Mucosa of rectum (tissue), 2 donors: ENCODE results near the gene PDGFA.
A peak's percentile ranks its signal among the peaks of the same experiment; 100 is the strongest.

ENCODE experiments used
- H3K27ac ChIP-seq, 2 donors: one replicate each; pipeline ENCODE4 v1.7.0; 2013; ENCODE audit warnings: inconsistent platforms in 2 of 2, low read depth in 2 of 2, low read length in 2 of 2
- H3K27me3 ChIP-seq, 2 donors: one replicate each; pipeline ENCODE4 v1.7.0; 2013; ENCODE audit warnings: low read length in 2 of 2; ENCODE audit not compliant: control insufficient read depth in 2 of 2, insufficient read depth in 2 of 2
- H3K36me3 ChIP-seq, 2 donors: one replicate each; pipeline ENCODE4 v1.7.0; 2013; ENCODE audit warnings: low read length in 2 of 2; ENCODE audit not compliant: control insufficient read depth in 2 of 2, insufficient read depth in 2 of 2
- H3K4me1 ChIP-seq, 2 donors: one replicate each; pipeline ENCODE4 v1.7.0; 2013; ENCODE audit warnings: low read length in 2 of 2, mild to moderate bottlenecking in 1 of 2; ENCODE audit not compliant: control insufficient read depth in 2 of 2, insufficient read depth in 2 of 2
- H3K4me3 ChIP-seq, 2 donors: one replicate each; pipeline ENCODE4 v1.7.0; 2013; ENCODE audit warnings: low read length in 2 of 2
- H3K9ac ChIP-seq, 2 donors: one replicate each; pipeline ENCODE4 v1.7.0; 2013; ENCODE audit warnings: low read length in 2 of 2, low read depth in 1 of 2, mild to moderate bottlenecking in 1 of 2
- H3K9me3 ChIP-seq, 2 donors: one replicate each; pipeline ENCODE4 v1.7.0; 2013; ENCODE audit warnings: low read length in 2 of 2; ENCODE audit not compliant: control insufficient read depth in 2 of 2
- donor health status: healthy.
- donor health status: Normal muscosa, but diverticular disease.

PDGFA gene

GRCh38 chr7:504221-505111 is 15.2 kb downstream of the PDGFA start:
- Histone ChIP-seq H3K27ac (peak overlapping the region; percentile 95), H3K36me3 (peaks cover 13 to 24% of the 10 kb centered on the region in 2 donors), H3K4me3 (no peak overlapping the region), H3K9me3 (no peaks in the 10 kb centered on the region), H3K9ac (peak overlapping the region; percentile 69 to 78), H3K27me3 (no peaks in the 10 kb centered on the region), H3K4me1 (peaks cover 38 to 41% of the 10 kb centered on the region in 2 donors)

- peak overlapping the region; percentile 21 to 26 for H3K4me3 ChIP-seq
- H3K27ac ChIP-seq = peak overlapping the region; percentile 95
- no peaks in the 10 kb centered on the region for H3K27me3 ChIP-seq
- H3K9me3 ChIP-seq = no peaks in the 10 kb centered on the region
- peaks cover 21 to 28% of the 10 kb centered on the region in 2 donors for H3K36me3 ChIP-seq
- peaks cover 38 to 41% of the 10 kb centered on the region in 2 donors for H3K4me1 ChIP-seq
- peak overlapping the region; percentile 69 to 78 for H3K9ac ChIP-seq
These were observed 16.0 kb downstream of the PDGFA start for GRCh38 chr7:503575-504111.

- Histone ChIP-seq H3K9ac (peak overlapping the region; percentile 52 to 57), H3K27me3 (no peaks in the 10 kb centered on the region), H3K36me3 (peaks cover 25 to 33% of the 10 kb centered on the region in 2 donors), H3K27ac (peak overlapping the region; percentile 95), H3K4me3 (no peak overlapping the region), H3K4me1 (peaks cover 38 to 41% of the 10 kb centered on the region in 2 donors), H3K9me3 (no peaks in the 10 kb centered on the region)
These were observed 17.4 kb downstream of the PDGFA start for GRCh38 chr7:502296-502695.

- Histone ChIP-seq H3K27ac (no peak overlapping the region), H3K27me3 (no peaks in the 10 kb centered on the region), H3K9ac (no peak overlapping the region), H3K4me3 (no peak overlapping the region), H3K9me3 (no peaks in the 10 kb centered on the region), H3K36me3 (peaks cover 31 to 35% of the 10 kb centered on the region in 2 donors), H3K4me1 (peaks cover 38 to 40% of the 10 kb centered on the region in 2 donors)
These were observed 18.1 kb downstream of the PDGFA start for GRCh38 chr7:501526-501925.

GRCh38 chr7:500521-501420 is 18.9 kb downstream of the PDGFA start:
- Histone ChIP-seq H3K9ac (no peak overlapping the region), H3K9me3 (no peaks in the 10 kb centered on the region), H3K4me3 (no peak overlapping the region), H3K36me3 (peaks cover 32 to 35% of the 10 kb centered on the region in 2 donors), H3K27me3 (no peaks in the 10 kb centered on the region), H3K4me1 (peaks cover 35 to 38% of the 10 kb centered on the region in 2 donors), H3K27ac (no peak overlapping the region)

DNA sequence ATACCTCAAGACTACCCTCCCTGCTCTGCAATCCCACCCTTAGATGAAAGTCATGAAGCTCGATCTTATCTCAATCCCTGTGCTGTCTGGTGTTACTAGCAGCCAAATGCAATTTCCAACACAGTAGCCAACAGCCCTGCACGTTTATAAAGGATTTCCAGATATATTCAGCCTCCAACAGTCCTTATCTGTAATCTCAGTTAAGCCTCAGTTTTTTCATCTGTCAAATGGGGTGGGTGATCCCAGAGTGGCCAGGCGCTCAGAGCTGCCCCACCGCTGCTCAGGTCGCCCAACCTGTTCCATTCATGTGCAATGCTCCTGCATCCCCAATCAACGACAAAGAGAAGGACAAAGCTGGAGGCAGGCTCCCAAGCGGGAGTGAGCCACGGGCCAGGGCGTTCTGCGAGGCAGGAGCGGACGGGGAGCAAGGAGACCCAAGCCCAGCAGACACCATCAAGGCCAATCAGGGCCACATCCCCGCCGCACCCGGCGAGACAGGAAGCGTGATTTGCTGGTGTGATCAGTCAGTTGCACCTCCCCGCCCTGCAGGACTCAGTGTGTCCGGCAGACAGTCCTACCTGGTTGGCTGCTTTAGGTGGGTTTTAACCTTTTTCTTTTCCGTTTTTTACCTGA is 19.7 kb downstream of the PDGFA start:
- peaks cover 29 to 30% of the 10 kb centered on the region in 2 donors for H3K4me1 ChIP-seq
- no peaks in the 10 kb centered on the region for H3K27me3 ChIP-seq
- no peak overlapping the region for H3K27ac ChIP-seq
- no peak overlapping the region for H3K9ac ChIP-seq
- peaks cover 32% of the 10 kb centered on the region in 2 donors for H3K36me3 ChIP-seq
- H3K4me3 ChIP-seq = no peak overlapping the region
- no peaks in the 10 kb centered on the region for H3K9me3 ChIP-seq

DNA sequence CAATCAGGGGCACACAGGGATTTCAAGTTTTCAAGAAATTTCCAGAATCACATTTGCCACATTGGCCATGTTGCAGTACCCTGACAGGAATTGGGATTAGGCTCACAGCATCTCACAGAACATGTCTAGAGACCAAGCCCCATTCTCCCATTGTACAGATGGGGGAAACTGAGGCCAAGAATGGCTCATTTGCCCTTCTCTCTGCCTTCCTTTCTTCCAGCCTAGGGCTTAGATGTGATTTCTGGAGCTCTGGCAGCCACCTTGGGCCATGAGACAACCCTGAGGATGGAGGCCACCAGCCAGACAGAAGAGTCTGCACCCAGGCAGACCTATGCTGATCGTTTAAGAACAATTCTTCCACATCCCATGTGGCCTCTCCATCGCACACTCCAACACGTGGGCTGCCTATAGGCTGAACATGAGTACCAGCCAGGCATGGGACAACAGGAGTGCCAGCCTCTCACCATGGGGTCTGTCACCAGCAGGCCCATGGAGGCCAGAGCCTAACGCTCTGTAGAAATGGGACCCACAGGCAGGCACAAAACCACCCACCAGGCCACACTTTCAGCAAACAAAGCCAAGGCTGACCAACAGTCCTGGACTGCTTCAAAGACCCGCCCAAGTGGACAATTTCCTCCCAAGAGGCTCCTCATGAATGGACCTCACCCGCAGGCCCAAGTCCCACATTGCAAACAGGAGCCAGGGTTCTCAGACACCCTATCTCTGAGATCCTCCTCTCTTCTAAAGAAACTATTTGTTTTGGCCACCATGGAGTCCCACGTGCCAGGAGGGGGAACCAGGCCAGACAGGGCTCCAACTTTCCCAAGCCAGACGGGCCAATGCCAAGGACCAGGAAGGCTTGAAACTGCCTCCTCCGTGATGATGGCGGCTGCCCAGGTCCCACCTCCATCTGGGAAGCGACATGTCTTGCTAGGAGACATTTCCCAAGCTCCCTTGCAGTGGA is 20.7 kb downstream of the PDGFA start:
- Histone ChIP-seq H3K27ac (no peak overlapping the region), H3K36me3 (peaks cover 32% of the 10 kb centered on the region in 2 donors), H3K4me1 (peaks cover 20% of the 10 kb centered on the region in 2 donors), H3K4me3 (no peak overlapping the region), H3K27me3 (no peaks in the 10 kb centered on the region), H3K9ac (no peak overlapping the region), H3K9me3 (no peaks in the 10 kb centered on the region)

DNA sequence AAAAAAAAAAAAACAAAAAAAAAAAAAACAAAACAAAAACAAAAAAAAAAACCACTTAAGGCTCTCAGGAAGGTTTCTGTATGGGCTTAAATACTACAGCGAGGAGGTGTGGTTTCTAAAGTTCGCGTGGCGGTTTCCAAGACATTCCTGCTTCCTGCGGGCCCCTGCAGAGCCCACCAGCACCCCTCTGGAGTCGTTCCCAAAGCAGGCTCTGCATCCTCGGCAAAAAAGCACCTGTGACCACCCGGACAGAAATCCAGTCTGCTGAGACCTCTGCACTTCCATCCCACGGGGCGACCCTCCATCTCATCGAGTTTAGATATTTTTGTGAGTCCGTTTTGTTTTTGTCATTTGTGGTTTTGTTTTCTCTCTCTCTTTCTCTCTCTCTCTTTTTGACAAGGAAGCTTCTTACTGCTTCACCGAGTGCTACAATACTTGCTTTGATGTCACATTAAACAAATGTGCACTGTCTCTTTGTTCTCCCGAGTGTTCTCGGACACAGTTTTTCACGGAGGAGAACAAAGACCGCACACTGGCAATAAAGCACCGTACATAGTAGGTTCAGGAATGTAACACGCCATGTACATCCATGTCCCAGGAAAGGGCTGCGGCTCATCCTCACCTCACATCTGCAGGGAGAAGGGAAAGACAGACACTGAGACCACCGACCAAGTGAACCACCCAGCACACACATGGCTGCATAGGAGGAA is 21.5 kb downstream of the PDGFA start:
- no peak overlapping the region for H3K27ac ChIP-seq
- H3K4me3 ChIP-seq = no peak overlapping the region
- H3K4me1 ChIP-seq = peaks cover 11 to 12% of the 10 kb centered on the region in 2 donors
- no peaks in the 10 kb centered on the region for H3K9me3 ChIP-seq
- no peaks in the 10 kb centered on the region for H3K27me3 ChIP-seq
- H3K9ac ChIP-seq = no peak overlapping the region
- H3K36me3 ChIP-seq = peaks cover 32% of the 10 kb centered on the region in 2 donors
